Stimulated activated CD8-positive, alpha-beta memory T cell treated with anti-CD3 and anti-CD28 coated beads, Interleukin-7, amount 100 ng/mL, for 24 hours (primary cell): Measurements from ENCODE around the gene TENT5C.
A peak's percentile ranks its signal among the peaks of the same experiment; 100 is the strongest.
"Not testable (repeated sequence)": the region's sequence is repeated elsewhere in the genome, so short reads cannot be mapped to it uniquely, and the experiment has no call there.

Source experiments
- DNase-seq: peaks from one replicate; pipeline ENCODE4 v3.0.0-alpha.2; 2020; ENCODE audit warnings: low read depth

TENT5C gene

GRCh38 chr1:117605774-117606648 is at the start of gene TENT5C:
TENT5C (plus strand) TSS chr1:117606048; CDS start chr1:117622869, 16,821 bp downstream.
- peak; percentile 93 for DNase-seq

GRCh38 chr1:117556341-117556740 is 49.5 kb upstream of the TENT5C start:
- DNase-seq = no peak

GRCh38 chr1:117556976-117557375 is 48.9 kb upstream of the TENT5C start:
- DNase-seq = no peak

- DNase-seq = not testable (repeated sequence)
Measured at GRCh38 chr1:117558451-117558850, 47.4 kb upstream of the TENT5C start.

GRCh38 chr1:117559139-117559538 is 46.7 kb upstream of the TENT5C start:
- DNase-seq = no peak

- no peak for DNase-seq
Measured at GRCh38 chr1:117559985-117560384, 45.9 kb upstream of the TENT5C start.

- no peak for DNase-seq
Measured at GRCh38 chr1:117561071-117561470, 44.8 kb upstream of the TENT5C start.

- DNase-seq = no peak
Measured at GRCh38 chr1:117561551-117561950, 44.3 kb upstream of the TENT5C start.

- DNase-seq = no peak
Measured at GRCh38 chr1:117562581-117563491, 43.0 kb upstream of the TENT5C start.

- no peak for DNase-seq
Measured at GRCh38 chr1:117563492-117563875, 42.4 kb upstream of the TENT5C start.

GRCh38 chr1:117564227-117565075 is 41.4 kb upstream of the TENT5C start:
- DNase-seq = no peak

GRCh38 chr1:117565076-117565556 is 40.7 kb upstream of the TENT5C start:
- DNase-seq = no peak

GRCh38 chr1:117565745-117566455 is 39.9 kb upstream of the TENT5C start:
- no peak for DNase-seq

GRCh38 chr1:117566556-117566955 is 39.3 kb upstream of the TENT5C start:
- no peak for DNase-seq

- no peak for DNase-seq
Measured at GRCh38 chr1:117567435-117567834, 38.4 kb upstream of the TENT5C start.

GRCh38 chr1:117567976-117568375 is 37.9 kb upstream of the TENT5C start:
- no peak for DNase-seq

GRCh38 chr1:117568999-117569398 is 36.8 kb upstream of the TENT5C start:
- no peak for DNase-seq

- DNase-seq = no peak
Measured at GRCh38 chr1:117569856-117570255, 36.0 kb upstream of the TENT5C start.

GRCh38 chr1:117570988-117571409 is 34.8 kb upstream of the TENT5C start:
- DNase-seq = no peak

- DNase-seq = no peak
Measured at GRCh38 chr1:117571496-117571895, 34.4 kb upstream of the TENT5C start.

GRCh38 chr1:117572546-117572945 is 33.3 kb upstream of the TENT5C start:
- DNase-seq = no peak
